Measurements from ENCODE around the gene TSNAX.
"Not testable (repeated sequence)": the region's sequence is repeated elsewhere in the genome, so short reads cannot be mapped to it uniquely, and the experiment has no call there.

Gene TSNAX

GRCh38 chr1:231561647-231562383 lies 33.3 kb downstream of the TSNAX start:
- no peak for FAIRE-seq
- DNase-seq (ENCODE audit: insufficient read length, low spot score) = no peak

GRCh38 chr1:231563247-231563646 lies 34.8 kb downstream of the TSNAX start:
- DNase-seq (ENCODE audit: insufficient read length, low spot score) (no peak), FAIRE-seq (no peak)

- no peak for DNase-seq (ENCODE audit: insufficient read length, low spot score)
- FAIRE-seq = no peak
Measured at GRCh38 chr1:231564373-231564772, 35.9 kb downstream of the TSNAX start.

GRCh38 chr1:231566496-231566895 lies 38.0 kb downstream of the TSNAX start:
- no peak for DNase-seq (ENCODE audit: insufficient read length, low spot score)
- FAIRE-seq = no peak

GRCh38 chr1:231570262-231570661 lies 41.8 kb downstream of the TSNAX start:
- not testable (repeated sequence) for FAIRE-seq; DNase-seq (ENCODE audit: insufficient read length, low spot score)

- DNase-seq (ENCODE audit: insufficient read length, low spot score) (no peak), FAIRE-seq (no peak)
Measured at GRCh38 chr1:231571904-231572303, 43.4 kb downstream of the TSNAX start.

GRCh38 chr1:231575472-231575871 lies 47.0 kb downstream of the TSNAX start:
- DNase-seq (ENCODE audit: insufficient read length, low spot score) = no peak

GRCh38 chr1:231576804-231577718 lies 48.6 kb downstream of the TSNAX start:
- DNase-seq (ENCODE audit: insufficient read length, low spot score) = no peak
- no peak for FAIRE-seq

More at GRCh38 chr1:231575472-231575871, 47.0 kb downstream of the TSNAX start:
- FAIRE-seq = no peak

- no peak for FAIRE-seq
Measured at GRCh38 chr1:231580874-231581273, 52.4 kb downstream of the TSNAX start.

GRCh38 chr1:231581859-231582258 lies 53.4 kb downstream of the TSNAX start:
- no peak for FAIRE-seq
- no peak for DNase-seq (ENCODE audit: insufficient read length, low spot score)

More at GRCh38 chr1:231580874-231581273, 52.4 kb downstream of the TSNAX start:
- DNase-seq (ENCODE audit: insufficient read length, low spot score) = no peak

- DNase-seq (ENCODE audit: insufficient read length, low spot score) (no peak), FAIRE-seq (no peak)
Measured at GRCh38 chr1:231583376-231583775, 54.9 kb downstream of the TSNAX start.

- FAIRE-seq (no peak), DNase-seq (ENCODE audit: insufficient read length, low spot score) (peak; percentile 67)
Measured at GRCh38 chr1:231584117-231584516, 55.6 kb downstream of the TSNAX start.

GRCh38 chr1:231584921-231585320 lies 56.5 kb downstream of the TSNAX start:
- FAIRE-seq (no peak), DNase-seq (ENCODE audit: insufficient read length, low spot score) (no peak)

GRCh38 chr1:231590453-231591198 lies 62.2 kb downstream of the TSNAX start:
- no peak for FAIRE-seq

GRCh38 chr1:231591466-231591865 lies 63.0 kb downstream of the TSNAX start:
- DNase-seq (ENCODE audit: insufficient read length, low spot score) = no peak
- no peak for FAIRE-seq

More at GRCh38 chr1:231590453-231591198, 62.2 kb downstream of the TSNAX start:
- peak; percentile 61 for DNase-seq (ENCODE audit: insufficient read length, low spot score)

GRCh38 chr1:231592809-231593208 lies 64.3 kb downstream of the TSNAX start:
- FAIRE-seq (no peak), DNase-seq (ENCODE audit: insufficient read length, low spot score) (no peak)

- DNase-seq (ENCODE audit: insufficient read length, low spot score); FAIRE-seq: not testable (repeated sequence)
Measured at GRCh38 chr1:231593264-231593663, 64.8 kb downstream of the TSNAX start.

GRCh38 chr1:231594123-231594522 lies 65.7 kb downstream of the TSNAX start:
- FAIRE-seq (no peak), DNase-seq (ENCODE audit: insufficient read length, low spot score) (no peak)

- FAIRE-seq = no peak
- DNase-seq (ENCODE audit: insufficient read length, low spot score) = no peak
Measured at GRCh38 chr1:231594749-231595148, 66.3 kb downstream of the TSNAX start.

- FAIRE-seq (no peak), DNase-seq (ENCODE audit: insufficient read length, low spot score) (no peak)
Measured at GRCh38 chr1:231596337-231596791, 67.9 kb downstream of the TSNAX start.

- FAIRE-seq = no peak
- DNase-seq (ENCODE audit: insufficient read length, low spot score) = no peak
Measured at GRCh38 chr1:231597971-231598370, 69.5 kb downstream of the TSNAX start.

Measured in HTR-8/SVneo (cell line).